Erythroblast (primary cell): ENCODE results near the gene ESR1.

Experiments used
- GATA1 ChIP-seq: IDR thresholded peaks from 2 replicates; pipeline ENCODE4 v1.6.1; 2011; ENCODE audit warnings: low read depth, mild to moderate bottlenecking, control low read depth, low read length, moderate library complexity
- POLR2A ChIP-seq: IDR thresholded peaks from 2 replicates; pipeline ENCODE4 v1.6.1; 2011; ENCODE audit warnings: mild to moderate bottlenecking, low read length

- no peak for TF ChIP-seq POLR2A
- no peak for TF ChIP-seq GATA1
These were observed 322.2 kb downstream of the ESR1 start for GRCh38 chr6:152129691-152130151.
